ENCODE data around the gene ZSWIM9. TPM values are rescaled to one million over a fixed set of nuclear protein-coding genes. Genes with fewer than 3 reads are reported as not detected.

ZSWIM9 gene
- total RNA-seq, 2 experiments from 2014 or later: 8.4 to 9.5 TPM

DNA sequence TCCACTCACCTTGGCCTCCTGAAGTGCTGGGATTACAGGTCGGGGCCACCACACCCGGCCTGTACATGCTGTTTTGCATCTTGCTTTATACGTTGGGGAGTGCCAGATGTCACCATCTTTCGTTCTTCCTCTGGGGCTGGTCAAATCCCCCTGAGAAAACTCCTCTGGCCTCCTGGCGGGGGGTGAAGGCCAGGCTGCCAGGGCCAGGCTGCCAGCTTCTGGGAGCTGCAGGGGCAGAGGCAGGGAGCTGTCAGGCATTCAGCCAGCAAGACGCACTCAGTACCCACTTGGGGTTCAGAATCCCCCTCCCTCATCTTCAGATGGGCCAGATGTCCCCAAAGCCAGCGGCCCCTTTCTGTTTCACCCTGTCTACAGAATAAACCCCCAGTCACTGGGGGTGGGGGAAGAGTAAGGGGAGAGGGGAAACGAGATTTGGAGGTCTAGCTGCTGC lies 16.1 kb downstream of the ZSWIM9 start:
- H3K4me3 Mint-ChIP-seq: no peak overlapping the region
- no peak overlapping the region for H3K27ac Mint-ChIP-seq
- peaks cover 4% of the 10 kb centered on the region for H3K9me3 Mint-ChIP-seq
- H3K4me1 Mint-ChIP-seq (ENCODE audit: low read depth): peaks cover 11% of the 10 kb centered on the region
- intact Hi-C loops (cut with micrococcal nuclease): no loop called here
- TF ChIP-seq, protein P1, sequence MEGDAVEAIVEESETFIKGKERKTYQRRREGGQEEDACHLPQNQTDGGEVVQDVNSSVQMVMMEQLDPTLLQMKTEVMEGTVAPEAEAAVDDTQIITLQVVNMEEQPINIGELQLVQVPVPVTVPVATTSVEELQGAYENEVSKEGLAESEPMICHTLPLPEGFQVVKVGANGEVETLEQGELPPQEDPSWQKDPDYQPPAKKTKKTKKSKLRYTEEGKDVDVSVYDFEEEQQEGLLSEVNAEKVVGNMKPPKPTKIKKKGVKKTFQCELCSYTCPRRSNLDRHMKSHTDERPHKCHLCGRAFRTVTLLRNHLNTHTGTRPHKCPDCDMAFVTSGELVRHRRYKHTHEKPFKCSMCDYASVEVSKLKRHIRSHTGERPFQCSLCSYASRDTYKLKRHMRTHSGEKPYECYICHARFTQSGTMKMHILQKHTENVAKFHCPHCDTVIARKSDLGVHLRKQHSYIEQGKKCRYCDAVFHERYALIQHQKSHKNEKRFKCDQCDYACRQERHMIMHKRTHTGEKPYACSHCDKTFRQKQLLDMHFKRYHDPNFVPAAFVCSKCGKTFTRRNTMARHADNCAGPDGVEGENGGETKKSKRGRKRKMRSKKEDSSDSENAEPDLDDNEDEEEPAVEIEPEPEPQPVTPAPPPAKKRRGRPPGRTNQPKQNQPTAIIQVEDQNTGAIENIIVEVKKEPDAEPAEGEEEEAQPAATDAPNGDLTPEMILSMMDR (IDR thresholded peaks at IDR 0.05): no peak
- no peak for ATAC-seq
- POLR2A ChIA-PET: interaction anchor here (0.5 kb wide), 1 partner anchor 61 kb away, joined by 3 read pairs; no protein-coding TSS in a partner anchor
- no peaks in the 10 kb centered on the region for H3K27me3 Mint-ChIP-seq
- peaks cover 36% of the 10 kb centered on the region for H3K36me3 Mint-ChIP-seq (ENCODE audit: low read depth)
- DNase-seq: no peak
- CTCF ChIA-PET: no interaction called here

DNA sequence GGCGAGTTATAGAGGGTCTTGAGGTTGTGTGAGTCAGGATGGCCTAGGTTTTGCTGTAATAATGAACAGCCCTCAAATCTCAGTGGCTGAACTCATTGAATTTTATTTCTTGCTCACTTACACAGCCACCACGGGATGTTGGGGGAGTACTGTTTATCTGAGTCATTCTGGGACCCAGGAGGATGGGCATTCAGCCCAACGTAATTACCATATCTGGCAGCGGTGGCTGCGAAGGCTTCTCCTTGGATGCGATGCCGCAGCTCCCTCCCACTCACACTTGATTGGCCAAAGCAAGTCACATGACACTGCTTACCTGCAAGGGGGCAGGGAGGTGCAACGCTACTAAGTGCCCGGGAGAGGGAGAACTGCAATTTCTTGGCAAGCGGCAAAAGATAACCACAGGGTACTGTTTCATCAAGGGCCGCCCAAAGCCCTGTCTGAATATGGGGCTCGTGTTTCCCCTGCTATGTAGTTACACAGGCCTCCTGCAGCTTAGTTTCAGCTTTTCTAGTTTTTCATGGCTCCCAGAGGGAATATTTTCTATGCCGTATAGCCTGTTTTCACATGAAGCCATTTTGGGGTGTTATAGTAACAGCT lies 19.9 kb downstream of the ZSWIM9 start:
- CTCF ChIA-PET: interaction anchor here (0.6 to 2.5 kb wide), 5 partner anchors 13 to 70 kb away, joined by 3 to 20 read pairs (median 3); no protein-coding TSS in a partner anchor
- H3K27me3 Mint-ChIP-seq: no peaks in the 10 kb centered on the region
- H3K36me3 Mint-ChIP-seq (ENCODE audit: low read depth): peaks cover 24% of the 10 kb centered on the region
- peaks cover 11% of the 10 kb centered on the region for H3K4me1 Mint-ChIP-seq (ENCODE audit: low read depth)
- no peak overlapping the region for H3K4me3 Mint-ChIP-seq
- POLR2A ChIA-PET: interaction anchor here (0.9 to 1.4 kb wide), 3 partner anchors 12 to 70 kb away, joined by 3 to 9 read pairs (median 4); no protein-coding TSS in a partner anchor
- ATAC-seq (peak; percentile 89), DNase-seq (peak; percentile 83)
- intact Hi-C loops (cut with micrococcal nuclease): no loop called here
- no peaks in the 10 kb centered on the region for H3K9me3 Mint-ChIP-seq
- H3K27ac Mint-ChIP-seq: peak overlapping the region; percentile 32
- TF ChIP-seq, protein P1 (IDR thresholded peaks at IDR 0.05): peak; percentile 28

DNA sequence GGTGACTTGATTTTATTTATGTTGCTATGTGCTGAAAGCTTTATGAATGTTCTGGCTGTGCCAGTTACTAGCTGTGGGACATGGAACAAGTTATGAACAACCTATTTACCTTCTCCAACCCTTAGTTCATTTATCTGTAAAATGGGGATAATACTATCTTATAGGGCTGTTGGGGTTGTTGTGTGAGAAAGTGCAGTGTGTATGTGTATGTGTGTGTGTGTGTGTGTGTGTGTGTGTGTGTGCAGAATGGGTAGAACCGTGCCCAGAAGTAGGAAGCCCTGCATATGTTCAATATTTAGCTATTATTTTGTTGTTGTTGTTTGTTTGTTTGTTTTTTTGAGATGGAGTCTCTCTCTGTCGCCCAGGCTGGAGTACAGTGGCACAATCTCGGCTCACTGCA lies 20.4 kb downstream of the ZSWIM9 start:
- Mint-ChIP-seq H3K4me3 (no peak overlapping the region), H3K27me3 (no peaks in the 10 kb centered on the region), H3K27ac (peak overlapping the region; percentile 32), H3K9me3 (no peaks in the 10 kb centered on the region), H3K4me1 (ENCODE audit: low read depth) (peaks cover 11% of the 10 kb centered on the region), H3K36me3 (ENCODE audit: low read depth) (peaks cover 24% of the 10 kb centered on the region)
- ATAC-seq: no peak
- ChIA-PET POLR2A (interaction anchor here (0.9 to 1.4 kb wide), 3 partner anchors 12 to 70 kb away, joined by 3 to 9 read pairs (median 4); no protein-coding TSS in a partner anchor), CTCF (interaction anchor here (0.6 to 2.5 kb wide), 3 partner anchors 12 to 69 kb away, joined by 3 to 20 read pairs (median 7); no protein-coding TSS in a partner anchor)
- intact Hi-C loops (cut with micrococcal nuclease): no loop called here
- DNase-seq: no peak
- TF ChIP-seq, protein P1 (IDR thresholded peaks at IDR 0.05): no peak

DNA sequence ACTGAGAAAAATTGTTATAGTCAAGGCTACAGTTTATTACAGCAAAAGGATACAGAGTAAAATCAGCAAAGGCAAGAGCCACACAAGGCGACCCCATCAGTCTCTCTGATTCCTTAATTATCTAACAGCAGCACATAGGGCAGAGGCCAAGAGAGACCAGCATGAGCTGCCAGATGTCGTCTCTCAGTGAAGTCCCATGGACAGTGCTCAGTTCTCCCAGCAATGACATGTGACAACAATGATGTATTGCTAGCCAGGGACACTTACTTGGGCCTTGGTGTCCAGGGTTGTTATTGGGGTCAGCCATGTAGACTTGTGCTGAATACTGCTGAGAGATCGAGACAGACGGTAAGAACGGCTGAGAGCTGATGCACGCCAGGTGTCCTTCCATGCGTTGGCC lies 22.3 kb downstream of the ZSWIM9 start:
- ChIA-PET POLR2A (no interaction called here), CTCF (interaction anchor here (1.1 kb wide), 1 partner anchor 229 kb away, joined by 3 read pairs; no protein-coding TSS in a partner anchor)
- H3K27ac Mint-ChIP-seq: no peak overlapping the region
- no peak overlapping the region for H3K4me3 Mint-ChIP-seq
- H3K9me3 Mint-ChIP-seq: no peaks in the 10 kb centered on the region
- ATAC-seq (no peak), DNase-seq (no peak)
- no peaks in the 10 kb centered on the region for H3K27me3 Mint-ChIP-seq
- peaks cover 24% of the 10 kb centered on the region for H3K36me3 Mint-ChIP-seq (ENCODE audit: low read depth)
- intact Hi-C loops (cut with micrococcal nuclease): no loop called here
- H3K4me1 Mint-ChIP-seq (ENCODE audit: low read depth): peaks cover 11% of the 10 kb centered on the region
- TF ChIP-seq, protein P1 (IDR thresholded peaks at IDR 0.05): no peak
